ENCODE data around the gene CYS1. TPM values are rescaled to one million over a fixed set of nuclear protein-coding genes. Genes with fewer than 3 reads are reported as not detected.

CYS1 gene
- total RNA-seq, 4 donors from 2014 or later: 0.59 to 47.2 (median 2.7) TPM

GRCh38 chr2:10103179-10103578 is 23.0 kb upstream of the CYS1 start:
- Histone ChIP-seq H3K4me3 (replicated peaks in 1 of 3) (no peak overlapping the region), H3K36me3 (no peaks in the 10 kb centered on the region), H3K27me3 (no peaks in the 10 kb centered on the region), H3K27ac (no peak overlapping the region), H3K4me1 (no peaks in the 10 kb centered on the region), H3K9me3 (no peaks in the 10 kb centered on the region)
- DNase-seq: no peak
- 80% methylated on average over 6 of the region's 6 CpGs for WGBS, 2 donors
- intact Hi-C loops (cut with DNase I): no loop called here
- TF ChIP-seq CTCF (IDR thresholded peaks at IDR 0.05) (no peak), POLR2A (IDR thresholded peaks at IDR 0.05) (no peak)

- H3K27ac ChIP-seq: no peak overlapping the region
- no peaks in the 10 kb centered on the region for H3K36me3 ChIP-seq
- no peaks in the 10 kb centered on the region for H3K27me3 ChIP-seq
- H3K4me1 ChIP-seq: peaks cover 0 to 8% of the 10 kb centered on the region in 2 donors
- H3K9me3 ChIP-seq: no peaks in the 10 kb centered on the region
- intact Hi-C loops (cut with DNase I): no loop called here
- TF ChIP-seq POLR2A (IDR thresholded peaks at IDR 0.05) (no peak), CTCF (IDR thresholded peaks at IDR 0.05) (no peak)
- H3K4me3 ChIP-seq (replicated peaks in 1 of 3): no peak overlapping the region
- 68 to 71% methylated on average over 7 of the region's 7 CpGs for WGBS, 2 donors
- DNase-seq: no peak
These were observed 21.3 kb upstream of the CYS1 start for GRCh38 chr2:10101491-10101890.

- Histone ChIP-seq H3K27ac (no peak overlapping the region), H3K27me3 (no peaks in the 10 kb centered on the region), H3K9me3 (no peaks in the 10 kb centered on the region), H3K4me3 (replicated peaks in 1 of 3) (no peak overlapping the region), H3K36me3 (no peaks in the 10 kb centered on the region), H3K4me1 (peaks cover 0 to 8% of the 10 kb centered on the region in 2 donors)
- TF ChIP-seq CTCF (IDR thresholded peaks at IDR 0.05): peak; percentile 71 to 96 (median 87)
- no peak for TF ChIP-seq POLR2A (IDR thresholded peaks at IDR 0.05)
- WGBS, 2 donors: 34 to 36% methylated on average over 11 to 16 of the region's 16 CpGs
- intact Hi-C loops (cut with DNase I): no loop called here
- DNase-seq: peak; percentile 53 to 63
These were observed 17.3 kb upstream of the CYS1 start for GRCh38 chr2:10097352-10098148.

GRCh38 chr2:10096641-10097040 is 16.4 kb upstream of the CYS1 start:
- TF ChIP-seq CTCF (IDR thresholded peaks at IDR 0.05) (no peak), POLR2A (IDR thresholded peaks at IDR 0.05) (no peak)
- WGBS, 2 donors: 95 to 96% methylated on average over 7 to 10 of the region's 10 CpGs
- Histone ChIP-seq H3K36me3 (no peaks in the 10 kb centered on the region), H3K9me3 (no peaks in the 10 kb centered on the region), H3K27me3 (no peaks in the 10 kb centered on the region), H3K4me3 (replicated peaks in 1 of 3) (no peak overlapping the region), H3K4me1 (peaks cover 0 to 8% of the 10 kb centered on the region in 2 donors), H3K27ac (no peak overlapping the region)
- intact Hi-C loops (cut with DNase I): no loop called here
- DNase-seq: no peak

GRCh38 chr2:10095175-10095574 is 15.0 kb upstream of the CYS1 start:
- no peaks in the 10 kb centered on the region for H3K27me3 ChIP-seq
- H3K9me3 ChIP-seq: no peaks in the 10 kb centered on the region
- no peak for DNase-seq
- no peak overlapping the region for H3K27ac ChIP-seq
- no peak for TF ChIP-seq POLR2A (IDR thresholded peaks at IDR 0.05)
- no peak for TF ChIP-seq CTCF (IDR thresholded peaks at IDR 0.05)
- peaks cover 0 to 18% of the 10 kb centered on the region in 2 donors for H3K4me1 ChIP-seq
- intact Hi-C loops (cut with DNase I): no loop called here
- WGBS, 2 donors: 60 to 71% methylated on average over 9 of the region's 9 CpGs
- H3K4me3 ChIP-seq (replicated peaks in 1 of 3): no peak overlapping the region
- H3K36me3 ChIP-seq: no peaks in the 10 kb centered on the region
